HG03135 (cell line): ENCODE measurements around the gene IGFBP6.

Source experiments
- ATAC-seq: cut with Tn5 transposase; IDR thresholded peaks from one replicate; pipeline ENCODE4 v1.9.1; 2021; ENCODE audit warnings: mild to moderate bottlenecking, moderate library complexity; ENCODE audit not compliant: unreplicated experiment

The IGFBP6 gene

GRCh38 chr12:53097564-53098353 lies at the start of gene IGFBP6:
IGFBP6 (plus strand) TSS chr12:53097667; CDS start chr12:53097718, 51 bp downstream.
- ATAC-seq, result no peak

- no peak for ATAC-seq
Measured at GRCh38 chr12:53048033-53048779, 49.3 kb upstream of the IGFBP6 start.

- ATAC-seq, result no peak
Measured at GRCh38 chr12:53048780-53049401, 48.6 kb upstream of the IGFBP6 start.

- no peak for ATAC-seq
Measured at GRCh38 chr12:53049571-53050318, 47.7 kb upstream of the IGFBP6 start, which contains the start of gene TNS2. TNS2 (plus strand) TSS chr12:53050065; CDS start chr12:53050186, 121 bp downstream.

GRCh38 chr12:53050426-53051057 lies 46.9 kb upstream of the IGFBP6 start:
- ATAC-seq, result no peak

- no peak for ATAC-seq
Measured at GRCh38 chr12:53051058-53051880, 46.2 kb upstream of the IGFBP6 start.

- no peak for ATAC-seq
Measured at GRCh38 chr12:53051881-53052412, 45.5 kb upstream of the IGFBP6 start.

GRCh38 chr12:53052419-53053217 lies 44.8 kb upstream of the IGFBP6 start:
- ATAC-seq, result no peak

GRCh38 chr12:53053218-53054111 lies 44.0 kb upstream of the IGFBP6 start:
- ATAC-seq, result peak; percentile 10

- ATAC-seq, result peak; percentile 82
Measured at GRCh38 chr12:53054112-53054878, 43.2 kb upstream of the IGFBP6 start.

- no peak for ATAC-seq
Measured at GRCh38 chr12:53055471-53056266, 41.8 kb upstream of the IGFBP6 start.

- no peak for ATAC-seq
Measured at GRCh38 chr12:53056296-53056695, 41.2 kb upstream of the IGFBP6 start.

- no peak for ATAC-seq
Measured at GRCh38 chr12:53056901-53057300, 40.6 kb upstream of the IGFBP6 start.

- ATAC-seq, result no peak
Measured at GRCh38 chr12:53057816-53058500, 39.5 kb upstream of the IGFBP6 start.

- no peak for ATAC-seq
Measured at GRCh38 chr12:53058674-53059433, 38.6 kb upstream of the IGFBP6 start.
